ENCODE results near the gene TRPV4.

Gene TRPV4

DNA sequence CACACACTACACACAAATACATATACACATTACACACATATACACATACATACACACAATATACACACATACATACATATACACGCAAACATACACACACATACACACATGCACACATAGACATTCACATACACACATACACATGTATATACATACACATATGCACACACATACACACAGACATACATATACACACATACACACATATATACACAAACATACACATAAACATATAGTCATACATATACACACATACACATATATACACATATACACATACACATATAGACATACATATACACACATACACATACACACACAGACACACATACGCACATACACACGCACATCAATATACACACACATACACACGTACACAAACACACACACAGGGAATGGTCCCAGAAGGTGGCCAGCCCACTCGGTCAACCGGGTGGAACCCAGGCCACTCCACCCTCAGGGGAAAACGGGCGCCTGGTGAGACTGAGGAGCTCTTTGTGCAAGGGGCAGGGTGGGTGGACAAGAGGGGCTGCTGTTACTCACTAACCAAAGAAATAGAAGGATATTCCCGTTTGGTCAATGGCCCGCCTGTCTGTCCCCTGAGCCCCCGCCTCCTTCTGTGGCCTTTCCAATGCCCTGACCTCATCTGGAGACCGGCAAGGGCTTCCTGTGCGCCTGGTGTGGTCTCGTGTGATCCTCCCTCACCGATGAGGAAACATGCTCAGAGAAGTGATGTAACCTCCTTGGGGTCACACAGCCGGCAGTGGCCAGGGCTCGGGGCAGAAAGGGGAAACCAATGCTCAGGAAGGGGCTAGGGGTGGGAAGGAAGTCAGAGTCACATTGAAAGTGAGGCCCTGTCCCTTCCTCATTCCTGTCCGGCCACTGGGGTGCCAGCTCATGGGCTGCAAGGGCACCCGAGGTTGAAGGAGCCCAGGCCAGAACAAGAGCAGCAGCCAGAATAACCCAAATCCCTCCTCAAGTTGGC, 5.3 kb downstream of the TRPV4 start:
- no peak for DNase-seq (ENCODE audit: low read depth)

DNA sequence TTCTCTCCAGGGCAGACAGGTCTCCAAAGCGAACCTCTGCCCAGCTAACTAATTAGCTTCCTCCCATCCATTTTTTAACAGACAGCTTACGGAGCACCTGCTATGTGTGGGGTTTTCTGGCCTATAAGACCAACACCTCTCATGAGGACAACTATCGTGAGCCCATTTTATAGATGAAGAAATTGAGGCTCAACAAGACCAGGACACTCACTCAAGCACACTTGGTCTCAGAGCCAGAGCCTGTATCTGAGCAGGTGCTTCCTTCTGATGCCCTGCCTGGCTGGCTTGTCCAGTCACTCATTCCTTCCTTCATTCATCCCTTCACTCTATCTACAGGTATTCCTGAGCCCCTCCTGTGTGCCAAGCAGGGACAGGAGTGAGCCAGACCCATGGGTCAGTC, 6.1 kb downstream of the TRPV4 start:
- DNase-seq (ENCODE audit: low read depth): no peak

DNA sequence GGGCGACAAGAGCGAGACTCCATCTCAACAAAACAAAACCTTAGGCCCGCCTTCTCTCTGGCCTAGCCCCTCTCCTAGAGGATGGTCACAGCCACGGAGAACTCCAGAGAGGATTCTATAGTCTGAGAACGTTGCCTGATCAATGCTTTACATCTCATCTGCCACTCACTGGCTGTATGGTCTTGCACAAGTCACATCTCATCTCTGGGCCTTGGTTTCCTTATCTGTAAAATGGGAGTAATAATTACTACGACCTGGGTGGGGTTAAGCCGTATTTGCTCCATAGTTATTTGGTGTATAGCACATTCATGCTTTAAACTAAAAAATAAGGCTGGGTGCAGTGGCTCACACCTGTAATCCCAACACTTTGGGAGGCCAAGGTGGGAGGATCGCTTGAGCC, 8.5 kb downstream of the TRPV4 start:
- no peak for DNase-seq (ENCODE audit: low read depth)

DNA sequence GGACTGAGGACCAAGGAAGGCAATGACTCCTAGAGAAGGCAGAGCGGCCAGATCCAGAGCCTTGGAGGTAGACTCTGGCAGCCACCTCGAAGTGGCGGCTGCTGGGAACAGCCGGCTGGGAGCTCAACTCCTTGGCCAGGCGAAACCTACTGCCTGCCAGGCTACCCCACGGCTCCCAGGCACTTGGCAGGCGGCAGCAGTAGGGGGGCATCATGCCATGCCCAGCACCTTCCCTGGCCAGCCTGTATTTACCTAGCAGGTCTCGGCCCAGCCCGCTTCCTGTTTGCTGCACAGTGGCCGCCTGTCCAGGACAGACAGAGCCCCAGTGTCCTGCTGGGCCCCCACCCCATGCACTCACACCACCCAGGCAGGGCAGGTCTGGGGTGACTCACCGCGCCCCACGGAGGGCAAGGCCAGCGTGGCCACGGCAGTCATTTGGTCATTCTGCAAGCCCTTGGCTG, 10.2 kb downstream of the TRPV4 start:
- DNase-seq (ENCODE audit: low read depth): no peak

DNA sequence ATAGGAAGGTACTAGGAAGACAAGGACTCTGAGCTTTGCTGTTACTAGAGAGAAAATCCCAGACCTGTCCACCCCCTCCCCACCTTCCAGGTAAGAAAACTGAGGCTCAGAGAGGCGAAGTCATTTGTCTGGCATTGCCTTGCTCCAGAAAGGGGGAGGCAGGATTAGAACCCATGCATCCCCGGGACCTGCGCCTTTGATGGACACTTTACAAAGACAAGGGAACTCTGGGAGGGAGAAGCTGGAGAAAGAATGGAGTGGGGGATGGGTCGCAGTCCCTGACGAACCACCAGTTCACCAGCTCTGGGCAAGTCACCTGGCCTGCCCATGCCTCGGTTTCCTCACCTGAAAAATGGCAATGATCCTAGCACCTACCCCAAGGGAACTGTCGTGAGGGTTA, 10.8 kb downstream of the TRPV4 start:
- DNase-seq (ENCODE audit: low read depth): no peak

DNA sequence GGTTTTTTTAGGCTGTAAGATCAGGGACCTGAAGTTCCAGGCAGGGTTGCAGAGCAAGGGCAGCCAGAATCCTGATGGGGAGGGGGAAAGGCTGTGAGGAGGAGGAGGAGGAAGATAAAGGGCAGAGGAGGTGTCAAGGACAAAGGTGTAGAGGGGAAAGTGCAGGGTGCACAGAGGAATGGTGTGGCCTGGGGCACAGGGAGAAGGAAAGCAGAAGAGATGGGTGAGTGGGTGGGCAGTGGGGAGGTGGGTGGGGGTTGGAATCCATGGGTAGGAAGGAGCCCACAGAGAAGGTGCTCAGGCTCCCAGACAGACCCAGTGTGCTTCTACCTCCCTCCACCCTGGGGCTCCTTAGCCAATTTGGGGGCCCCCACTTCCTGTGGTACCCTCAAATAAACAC, 11.2 kb downstream of the TRPV4 start:
- no peak for DNase-seq (ENCODE audit: low read depth)

DNA sequence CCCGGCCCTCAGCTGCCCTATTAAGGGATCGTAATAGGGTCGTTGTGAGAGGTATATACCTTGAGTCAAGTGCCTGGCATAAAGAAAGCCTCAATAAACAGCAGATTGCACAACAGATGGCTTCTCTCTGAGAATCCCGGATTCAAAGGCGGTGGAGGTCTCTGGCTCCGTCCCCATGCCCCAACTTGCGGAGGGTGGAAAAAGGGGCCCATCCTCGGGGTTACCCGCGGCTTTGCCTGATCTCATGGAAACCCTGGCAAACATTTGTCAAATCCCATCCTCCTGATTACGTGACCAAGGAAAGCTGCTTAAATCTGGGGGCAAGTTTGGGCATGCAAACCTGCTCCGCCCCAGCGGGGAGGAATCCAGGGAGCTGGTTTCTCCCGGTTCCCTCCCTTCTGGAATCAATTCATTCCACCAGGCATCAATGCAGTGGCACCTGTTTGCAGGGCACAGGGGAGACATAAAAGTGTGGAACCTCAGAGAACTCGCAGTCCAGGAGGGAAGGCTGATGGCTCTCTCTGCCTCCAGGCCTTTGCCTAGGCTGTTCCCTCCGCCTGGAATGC, 12.3 kb downstream of the TRPV4 start:
- DNase-seq (ENCODE audit: low read depth): no peak

DNA sequence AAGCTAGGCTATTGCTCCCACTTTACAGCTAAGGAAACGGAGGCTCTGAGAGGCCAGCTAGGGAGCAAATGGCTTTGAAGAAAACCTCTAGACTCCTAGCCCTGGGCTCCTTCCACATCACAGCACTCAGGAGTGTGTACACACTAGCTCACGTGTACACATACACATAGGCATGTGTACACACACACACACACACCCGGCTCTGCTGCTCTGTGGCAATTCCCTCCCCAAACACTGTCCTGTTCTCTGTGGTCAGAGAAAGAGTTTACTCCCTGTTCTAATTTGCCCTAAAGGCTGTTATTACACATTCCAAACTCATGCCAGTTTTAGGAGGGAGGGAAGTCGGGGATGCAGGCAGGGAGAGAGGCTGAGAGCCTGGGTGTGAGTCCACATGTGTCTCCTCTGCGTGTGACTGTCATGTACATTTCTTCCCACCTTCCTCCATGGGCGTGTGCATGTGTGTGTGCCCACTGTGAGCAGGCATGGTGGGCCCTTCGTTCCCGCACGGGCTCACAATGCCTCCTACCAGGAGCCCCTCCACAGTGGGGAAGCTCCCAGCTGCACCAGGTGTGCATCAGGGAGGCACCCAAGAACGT, 14.2 kb downstream of the TRPV4 start:
- DNase-seq (ENCODE audit: low read depth): no peak

DNA sequence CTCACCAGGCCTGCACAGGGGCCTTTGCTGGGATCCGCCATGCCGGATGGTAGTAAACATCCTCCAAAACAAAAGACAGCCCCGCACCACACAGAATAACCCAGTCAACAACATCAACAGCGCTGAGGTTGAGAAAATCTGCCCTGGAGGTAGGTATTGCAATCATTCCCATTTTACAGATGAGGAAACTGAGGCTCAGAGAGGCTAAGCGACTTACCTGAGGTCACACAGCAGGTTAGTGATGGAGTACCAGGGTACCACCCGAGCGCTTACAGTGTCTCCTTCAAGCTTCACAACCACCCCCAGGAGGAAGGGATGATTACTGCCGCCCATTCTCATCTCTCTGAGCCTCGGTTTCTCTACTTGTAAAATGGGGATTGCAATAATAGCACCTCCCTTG, 14.9 kb downstream of the TRPV4 start:
- DNase-seq (ENCODE audit: low read depth): no peak

DNA sequence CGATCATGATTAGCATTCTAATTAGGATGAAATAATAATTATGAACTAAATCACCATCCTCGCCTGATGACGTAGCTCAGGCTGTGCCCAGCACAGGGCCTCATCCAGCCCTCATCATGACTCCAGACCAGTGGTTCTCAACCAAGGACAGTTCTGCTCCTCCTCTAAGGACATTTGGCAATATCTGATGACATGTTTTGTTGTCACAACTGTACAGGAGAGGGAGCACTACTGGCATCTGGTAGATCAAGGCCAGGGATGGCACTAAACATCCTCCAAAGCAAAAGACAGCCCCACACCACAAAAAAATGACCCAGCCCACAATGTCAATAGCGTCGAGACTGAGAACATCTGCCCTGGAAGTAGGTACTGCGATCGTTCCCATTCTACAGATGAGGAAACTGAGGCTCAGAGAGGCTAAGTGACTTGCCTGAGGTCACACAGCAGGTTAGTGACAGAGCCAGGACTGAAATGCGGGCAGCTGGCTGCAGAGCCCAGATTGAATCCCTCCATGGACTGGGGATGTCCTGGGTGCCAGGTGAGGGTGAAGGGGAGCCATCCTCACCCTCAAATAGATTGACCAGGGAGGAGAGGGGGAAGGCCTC, 15.5 kb downstream of the TRPV4 start:
- no peak for DNase-seq (ENCODE audit: low read depth)

DNA sequence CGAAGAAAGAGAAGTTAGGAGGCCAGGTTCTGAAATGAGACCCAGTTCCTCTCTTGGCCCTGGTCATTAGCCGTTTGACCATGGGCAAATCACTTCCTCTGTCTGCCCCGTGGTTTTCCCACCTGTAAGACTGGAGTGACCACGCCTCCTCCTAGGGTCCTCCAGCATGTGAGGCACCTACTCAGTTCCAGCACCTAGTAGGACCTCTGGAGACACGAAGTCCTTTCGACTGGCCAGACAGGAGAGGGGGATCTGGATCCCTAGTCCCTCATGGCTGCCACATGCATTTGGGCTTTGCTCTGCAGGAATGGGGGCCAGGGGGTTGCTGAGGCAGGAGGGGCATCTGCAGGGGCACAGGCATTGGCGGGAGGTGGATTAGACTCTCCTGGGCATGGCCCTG, 16.3 kb downstream of the TRPV4 start:
- no peak for DNase-seq (ENCODE audit: low read depth)

DNA sequence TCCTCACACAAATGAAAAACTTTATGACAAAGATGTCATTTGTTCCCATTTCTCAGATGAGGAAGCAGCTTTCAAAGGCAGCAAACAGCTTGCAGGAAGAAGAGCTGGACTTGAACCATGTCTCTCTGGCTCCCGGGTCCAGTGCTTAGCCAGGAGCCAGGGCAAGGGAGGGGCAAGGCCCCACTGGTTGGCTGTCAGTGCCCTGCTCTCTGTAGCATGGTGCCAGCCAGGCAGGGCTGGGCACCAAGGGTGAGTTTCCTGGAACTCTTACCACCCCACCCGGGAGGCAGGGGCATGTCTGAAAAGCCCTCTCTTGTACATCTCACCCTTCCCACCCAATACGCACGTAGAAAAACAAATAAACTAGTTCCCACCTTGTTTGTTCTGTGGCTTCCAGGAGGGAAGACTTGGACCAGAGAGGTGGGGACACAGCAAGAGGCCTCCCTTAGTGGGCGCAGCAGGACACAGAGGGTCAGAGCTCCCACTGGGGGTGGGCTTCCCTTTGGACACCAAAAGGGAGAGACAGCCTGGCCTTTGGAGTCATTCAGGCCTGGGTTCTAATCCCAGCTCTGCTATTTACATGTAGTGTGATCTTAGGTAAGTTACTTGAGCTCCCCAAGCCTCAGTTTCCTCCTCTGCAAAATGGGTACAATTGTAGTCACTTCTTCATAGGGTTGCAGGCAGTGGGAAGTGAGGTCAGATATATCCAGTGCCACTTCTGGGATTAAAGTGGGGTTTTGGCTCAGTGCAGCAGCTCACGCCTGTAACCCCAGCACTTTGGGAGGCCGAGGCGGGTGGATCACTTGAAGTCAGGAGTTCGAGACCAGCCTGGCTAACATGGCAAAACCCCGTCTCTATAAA, 17.2 kb downstream of the TRPV4 start:
- no peak for DNase-seq (ENCODE audit: low read depth)

DNA sequence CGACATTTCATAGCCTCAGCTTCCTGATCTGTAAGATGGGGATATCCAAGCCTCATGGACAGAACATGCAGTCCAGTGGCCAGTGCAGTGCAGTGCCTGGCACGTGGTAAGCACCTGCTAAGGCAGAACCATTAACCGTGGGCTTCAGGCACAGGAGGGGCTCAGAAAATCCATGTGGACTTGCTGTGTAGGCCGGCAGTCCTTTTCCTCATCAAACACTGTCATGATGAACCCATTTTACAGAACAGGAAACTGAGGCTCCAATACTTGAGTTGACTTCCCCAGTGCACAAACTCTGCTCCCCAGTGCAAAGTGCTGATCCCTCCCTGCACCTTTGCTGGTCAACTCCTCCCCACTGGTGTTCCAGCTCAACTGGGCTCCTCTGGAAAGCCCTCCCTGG, 18.0 kb downstream of the TRPV4 start:
- no peak for DNase-seq (ENCODE audit: low read depth)

DNA sequence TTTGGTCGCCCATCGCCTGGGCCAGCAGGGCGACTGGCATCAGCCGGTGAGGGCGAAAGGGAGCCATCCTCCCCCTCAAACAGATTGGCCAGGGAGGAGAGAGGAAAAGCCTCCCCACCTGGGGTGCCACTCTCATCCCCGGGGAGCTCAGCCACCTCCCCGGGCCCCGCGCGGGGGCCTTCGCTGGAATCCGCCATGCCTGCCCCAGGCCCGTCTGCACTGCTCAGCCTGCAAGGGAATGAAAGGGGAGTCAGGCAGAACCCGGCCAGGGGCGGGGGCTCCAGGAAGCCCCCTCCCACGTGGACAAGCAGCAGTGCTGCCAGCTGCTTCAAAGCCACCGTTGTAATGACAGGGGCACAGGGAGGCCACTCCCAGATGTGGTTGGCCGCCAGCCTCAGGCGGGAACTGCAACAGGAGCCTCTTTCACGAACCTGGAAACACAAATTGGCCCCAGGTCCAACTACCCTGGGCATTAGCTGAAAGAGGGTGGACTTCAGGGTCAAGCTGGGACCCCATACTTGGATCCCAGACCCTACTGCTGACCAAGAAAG, 18.5 kb downstream of the TRPV4 start:
- DNase-seq (ENCODE audit: low read depth): no peak

DNA sequence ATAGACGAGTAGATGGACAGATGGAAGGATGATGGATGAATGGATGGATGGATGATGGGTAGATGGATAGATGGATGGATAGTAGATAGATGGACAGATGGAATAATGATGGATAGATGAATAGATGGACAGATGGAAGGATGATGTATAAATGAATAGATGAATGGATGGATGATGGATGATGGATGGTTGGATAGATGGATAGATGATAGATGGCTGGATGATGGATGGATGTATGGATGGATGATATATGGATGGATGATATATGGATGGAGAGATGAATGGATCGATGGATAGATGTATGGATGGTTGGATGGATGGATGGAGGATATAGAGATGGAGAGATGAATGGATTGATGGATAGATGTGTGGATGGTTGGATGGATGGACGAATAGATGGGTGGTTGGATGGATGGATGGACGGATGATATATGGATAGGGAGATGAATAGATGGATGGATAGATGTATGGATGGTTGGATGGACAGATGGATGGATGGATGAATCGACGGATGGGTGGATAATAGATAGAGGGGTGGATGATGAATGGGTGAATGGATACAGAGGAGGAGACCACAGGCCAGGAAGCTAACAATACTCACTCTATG, 19.3 kb downstream of the TRPV4 start:
- no peak for DNase-seq (ENCODE audit: low read depth)

DNA sequence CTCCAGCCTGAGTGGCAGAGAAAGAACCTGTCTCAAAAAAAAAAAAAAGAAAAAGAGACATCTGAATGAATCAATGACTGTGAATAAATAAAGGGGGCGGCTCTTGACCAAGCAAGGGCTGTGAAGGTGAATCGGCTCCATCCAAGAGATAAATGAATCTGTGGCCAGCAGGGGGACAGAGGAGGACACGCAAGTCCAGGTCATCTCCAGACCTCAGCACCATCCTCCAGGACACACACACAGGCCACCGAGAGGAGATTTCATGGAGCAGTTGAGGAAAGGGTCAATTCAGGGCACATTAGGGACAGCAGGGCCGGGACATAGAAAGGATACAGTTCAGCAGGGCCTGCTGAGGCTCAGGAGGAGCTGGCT, 21.6 kb downstream of the TRPV4 start:
- DNase-seq (ENCODE audit: low read depth): no peak

DNA sequence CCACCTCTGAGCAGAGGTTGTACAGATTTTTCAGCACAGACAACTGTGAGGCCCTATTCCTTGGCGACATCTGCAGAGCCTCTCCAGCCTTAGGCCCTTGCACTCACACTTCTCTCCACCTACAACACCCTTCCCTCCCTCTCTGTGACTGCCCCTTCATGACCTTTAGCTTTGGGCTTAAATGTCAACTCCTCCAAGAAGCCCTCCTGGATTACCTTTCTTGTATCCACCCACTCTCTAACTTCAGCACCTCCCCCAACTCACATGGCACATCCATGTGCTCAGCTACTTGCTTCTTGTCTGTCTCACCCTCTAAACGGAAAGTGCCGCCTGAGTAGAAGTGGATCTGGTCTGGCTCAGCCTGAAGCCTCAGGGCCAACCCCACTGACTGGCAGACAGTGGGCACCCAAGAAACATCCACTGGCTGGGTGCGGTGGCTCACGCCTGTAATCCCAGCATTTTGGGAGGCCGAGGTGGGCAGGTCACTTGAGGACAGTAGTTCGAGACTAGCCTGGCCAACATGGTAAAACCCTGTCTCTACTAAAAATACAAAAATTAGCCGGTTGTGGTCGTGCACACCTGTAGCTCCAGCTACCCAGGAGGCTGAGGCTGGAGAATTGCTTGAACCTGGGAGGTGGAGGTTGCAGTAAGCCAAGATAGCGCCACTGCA, 22.1 kb downstream of the TRPV4 start:
- no peak for DNase-seq (ENCODE audit: low read depth)

DNA sequence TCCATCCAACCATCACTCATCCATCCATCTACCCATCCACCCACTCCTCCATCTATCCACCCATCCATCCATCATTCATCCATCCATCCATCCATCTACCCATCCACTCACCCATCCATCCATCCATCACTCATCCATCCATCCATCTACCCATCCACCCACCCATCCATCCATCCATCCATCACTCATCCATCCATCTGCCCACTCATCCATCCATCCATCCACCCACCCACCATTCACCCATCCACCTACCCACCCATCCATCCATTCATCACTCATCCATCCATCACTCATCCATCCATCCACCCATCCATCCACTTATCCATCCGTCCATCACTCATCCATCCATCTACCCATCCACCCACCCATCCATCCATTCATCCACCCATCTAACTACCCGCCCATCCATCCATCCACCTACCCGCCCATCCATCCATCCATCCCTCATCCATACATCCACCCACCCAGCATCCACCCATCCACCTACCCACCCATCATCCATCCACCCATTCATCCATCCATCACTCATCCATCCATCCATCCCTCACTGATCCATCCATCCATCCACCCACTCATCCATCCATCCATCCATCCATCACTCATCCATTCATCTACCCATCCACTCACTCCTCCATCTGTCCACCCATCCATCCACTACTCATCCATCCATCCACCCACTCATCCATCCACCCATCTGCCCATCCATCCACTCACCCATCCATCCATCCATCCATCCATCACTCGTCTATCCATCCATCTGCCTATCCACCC, 24.1 kb downstream of the TRPV4 start:
- no peak for DNase-seq (ENCODE audit: low read depth)

DNA sequence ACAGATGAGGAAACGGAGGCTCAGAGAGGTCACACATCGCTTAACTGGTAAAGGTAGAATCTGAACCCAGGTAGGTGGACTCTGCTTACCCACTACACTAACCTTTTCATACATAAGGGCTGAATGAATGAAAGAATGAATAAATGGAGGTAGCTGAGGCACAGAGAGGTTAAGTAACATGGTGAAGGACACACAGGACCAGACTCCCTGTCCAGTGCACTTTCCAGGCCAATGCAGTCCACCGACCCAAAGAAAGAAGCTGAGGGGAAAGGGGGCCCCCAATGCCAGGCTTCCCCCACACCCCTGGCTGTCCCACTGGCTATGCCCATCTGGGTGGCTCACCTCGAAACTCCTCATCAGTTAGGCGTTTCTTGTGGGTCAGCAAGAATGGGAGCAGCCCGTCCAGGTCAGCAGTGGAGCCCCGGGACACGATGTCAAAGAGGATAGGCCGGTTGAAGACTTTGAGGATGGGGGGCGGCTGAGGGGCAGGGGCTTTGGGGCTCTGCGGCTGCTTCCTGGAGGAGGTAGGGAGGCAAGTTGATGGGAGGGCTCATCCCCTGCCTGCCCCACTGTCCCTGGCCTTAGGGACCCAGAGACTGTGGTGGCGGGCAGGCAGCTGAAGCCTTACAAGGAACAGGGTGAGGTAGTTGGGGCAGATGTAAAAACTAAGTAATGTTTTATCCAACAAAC, 25.1 kb downstream of the TRPV4 start:
- DNase-seq (ENCODE audit: low read depth): no peak

Measured in activated gamma-delta T cell treated with anti-CD3 and anti-CD28 coated beads, Interleukin-2, amount 50 U/mL, for 16 hours (primary cell).